ENCODE data around the gene MYH8. TPM values are rescaled to one million over a fixed set of nuclear protein-coding genes. Genes with fewer than 3 reads are reported as not detected.

The MYH8 gene
- total and polyA plus RNA-seq, 9 of the 15 experiments (the other 6 are each of a cell fraction or from before 2014, with no cell fraction given) = 0.01 to 0.05 (median 0.03) TPM; not detected in 6

GRCh38 chr17:10460062-10460461, 38.3 kb upstream of the MYH8 start (continued):
- TF ChIP-seq OTX1 (CRISPR knock-in tag; IDR thresholded peaks at IDR 0.05) (no peak), EP400 (IDR thresholded peaks at IDR 0.05) (no peak), U2AF2 (optimal IDR thresholded peaks at IDR 0.05; ENCODE audit: low read depth, low read length) (no peak), PRMT5 (CRISPR knock-in tag; IDR thresholded peaks at IDR 0.05) (no peak)

DNA sequence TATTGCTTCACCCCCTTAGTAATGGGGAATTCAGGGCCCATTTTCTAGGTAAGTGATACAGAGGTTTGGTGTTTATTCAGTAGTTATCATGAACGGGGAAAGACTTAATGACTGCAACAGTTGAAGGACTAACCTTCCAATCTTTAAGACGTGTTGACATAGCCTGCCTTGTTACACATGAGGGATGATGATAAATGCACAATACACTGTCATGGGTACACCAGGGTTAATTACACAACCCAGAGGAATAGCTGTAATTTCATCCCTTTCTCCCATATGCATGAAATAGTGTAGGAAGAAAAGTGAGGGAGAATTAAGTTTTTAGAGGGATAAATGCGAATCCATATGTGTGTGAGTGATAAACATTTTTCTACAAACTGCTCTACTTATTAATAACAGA, 37.0 kb upstream of the MYH8 start:
- Histone ChIP-seq H3K9me1 (ENCODE audit: control insufficient read depth, insufficient read depth, low read length) (no peaks in the 10 kb centered on the region), H3K9ac (ENCODE audit: insufficient read depth in 1 of 2, low read depth in 2 of 2, low read length in 2 of 2) (no peak overlapping the region), H3K27ac (ENCODE audit: extremely low read depth, low read depth, low read length) (no peak overlapping the region), H3K4me2 (ENCODE audit: insufficient read depth, low read length) (no peak overlapping the region), H3K9me3 (replicated peaks; ENCODE audit: control insufficient read depth, insufficient read depth, low read depth, low read length) (no peaks in the 10 kb centered on the region), H3K27me3 (ENCODE audit: control insufficient read depth in 2 of 2, insufficient read depth in 2 of 2, low read length in 2 of 2) (no peaks in the 10 kb centered on the region), H2AFZ (ENCODE audit: low read depth, low read length) (no peak overlapping the region), H4K20me1 (replicated peaks; ENCODE audit: control insufficient read depth, insufficient read depth, low read length) (no peaks in the 10 kb centered on the region), H3K4me3 (no peak overlapping the region), H3K4me1 (replicated peaks in 1 of 2; ENCODE audit: control insufficient read depth in 2 of 2, insufficient read depth in 2 of 2, low read length in 2 of 2) (no peaks in the 10 kb centered on the region), H3K36me3 (ENCODE audit: control insufficient read depth, insufficient read depth, low read length) (no peaks in the 10 kb centered on the region), H3K79me2 (ENCODE audit: control insufficient read depth, insufficient read depth, low read length) (no peaks in the 10 kb centered on the region)
- no TSS peak for BruUV-seq (replicated peaks)
- WGBS (ENCODE audit: insufficient coverage, low coverage, missing lambda C conversion rate) = 0% methylated on average over 3 of the region's 3 CpGs
- no peak for DNase-seq (ENCODE audit: extremely low read depth in 1 of 4, low spot score in 3 of 4)
- CTCF ChIA-PET (ENCODE audit: low intra/inter-chr PET ratio) = no interaction called here
- POLR2A ChIA-PET = no interaction called here
- no peak for FAIRE-seq
- in situ Hi-C loops (cut with MboI) = no loop called here
- no peak for ATAC-seq
- intact Hi-C loops (cut with micrococcal nuclease) = no loop called here
- no peak for TF ChIP-seq PURB (CRISPR knock-in tag; IDR thresholded peaks at IDR 0.05; ENCODE audit: low read depth)
- TF ChIP-seq, protein P1, sequence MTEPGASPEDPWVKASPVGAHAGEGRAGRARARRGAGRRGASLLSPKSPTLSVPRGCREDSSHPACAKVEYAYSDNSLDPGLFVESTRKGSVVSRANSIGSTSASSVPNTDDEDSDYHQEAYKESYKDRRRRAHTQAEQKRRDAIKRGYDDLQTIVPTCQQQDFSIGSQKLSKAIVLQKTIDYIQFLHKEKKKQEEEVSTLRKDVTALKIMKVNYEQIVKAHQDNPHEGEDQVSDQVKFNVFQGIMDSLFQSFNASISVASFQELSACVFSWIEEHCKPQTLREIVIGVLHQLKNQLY (CRISPR knock-in tag; conservative IDR thresholded peaks at IDR 0.05) = no peak
- TF ChIP-seq TSC22D4 (tag; IDR thresholded peaks at IDR 0.05) = no peak
- no peak for TF ChIP-seq POLR2G (IDR thresholded peaks at IDR 0.05; ENCODE audit: low read depth, low read length)
- no peak for TF ChIP-seq ZNF224 (CRISPR knock-in tag; IDR thresholded peaks at IDR 0.05)
- no peak for TF ChIP-seq ZNF561 (CRISPR knock-in tag; conservative IDR thresholded peaks at IDR 0.05)
- TF ChIP-seq, protein P2, sequence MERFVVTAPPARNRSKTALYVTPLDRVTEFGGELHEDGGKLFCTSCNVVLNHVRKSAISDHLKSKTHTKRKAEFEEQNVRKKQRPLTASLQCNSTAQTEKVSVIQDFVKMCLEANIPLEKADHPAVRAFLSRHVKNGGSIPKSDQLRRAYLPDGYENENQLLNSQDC (CRISPR knock-in tag; IDR thresholded peaks at IDR 0.05) = no peak
- no peak for TF ChIP-seq FOXJ2 (tag; IDR thresholded peaks at IDR 0.05)
- no peak for TF ChIP-seq ID3 (CRISPR knock-in tag; IDR thresholded peaks at IDR 0.05)
- TF ChIP-seq ID3 (tag; IDR thresholded peaks at IDR 0.05) = no peak
- TF ChIP-seq, protein P3, sequence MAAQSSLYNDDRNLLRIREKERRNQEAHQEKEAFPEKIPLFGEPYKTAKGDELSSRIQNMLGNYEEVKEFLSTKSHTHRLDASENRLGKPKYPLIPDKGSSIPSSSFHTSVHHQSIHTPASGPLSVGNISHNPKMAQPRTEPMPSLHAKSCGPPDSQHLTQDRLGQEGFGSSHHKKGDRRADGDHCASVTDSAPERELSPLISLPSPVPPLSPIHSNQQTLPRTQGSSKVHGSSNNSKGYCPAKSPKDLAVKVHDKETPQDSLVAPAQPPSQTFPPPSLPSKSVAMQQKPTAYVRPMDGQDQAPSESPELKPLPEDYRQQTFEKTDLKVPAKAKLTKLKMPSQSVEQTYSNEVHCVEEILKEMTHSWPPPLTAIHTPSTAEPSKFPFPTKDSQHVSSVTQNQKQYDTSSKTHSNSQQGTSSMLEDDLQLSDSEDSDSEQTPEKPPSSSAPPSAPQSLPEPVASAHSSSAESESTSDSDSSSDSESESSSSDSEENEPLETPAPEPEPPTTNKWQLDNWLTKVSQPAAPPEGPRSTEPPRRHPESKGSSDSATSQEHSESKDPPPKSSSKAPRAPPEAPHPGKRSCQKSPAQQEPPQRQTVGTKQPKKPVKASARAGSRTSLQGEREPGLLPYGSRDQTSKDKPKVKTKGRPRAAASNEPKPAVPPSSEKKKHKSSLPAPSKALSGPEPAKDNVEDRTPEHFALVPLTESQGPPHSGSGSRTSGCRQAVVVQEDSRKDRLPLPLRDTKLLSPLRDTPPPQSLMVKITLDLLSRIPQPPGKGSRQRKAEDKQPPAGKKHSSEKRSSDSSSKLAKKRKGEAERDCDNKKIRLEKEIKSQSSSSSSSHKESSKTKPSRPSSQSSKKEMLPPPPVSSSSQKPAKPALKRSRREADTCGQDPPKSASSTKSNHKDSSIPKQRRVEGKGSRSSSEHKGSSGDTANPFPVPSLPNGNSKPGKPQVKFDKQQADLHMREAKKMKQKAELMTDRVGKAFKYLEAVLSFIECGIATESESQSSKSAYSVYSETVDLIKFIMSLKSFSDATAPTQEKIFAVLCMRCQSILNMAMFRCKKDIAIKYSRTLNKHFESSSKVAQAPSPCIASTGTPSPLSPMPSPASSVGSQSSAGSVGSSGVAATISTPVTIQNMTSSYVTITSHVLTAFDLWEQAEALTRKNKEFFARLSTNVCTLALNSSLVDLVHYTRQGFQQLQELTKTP (IDR thresholded peaks at IDR 0.05; ENCODE audit: low read depth in 1 of 2, partially characterized antibody in 2 of 2) = no peak
- no peak for TF ChIP-seq ZNF449 (CRISPR knock-in tag; IDR thresholded peaks at IDR 0.05)

All from K562 (cell line).